GM12878 (cell line): ENCODE results near the gene ANKHD1. TPM values are rescaled to one million over a fixed set of nuclear protein-coding genes. Genes with fewer than 3 reads are reported as not detected.

ENCODE experiments used
- ATAC-seq: fragments of 200-7000 bp; cut with Tn5 transposase; 3 replicates; pipeline ENCODE4 v1.9.1; 2020; ENCODE audit warnings: mild to moderate bottlenecking, moderate library complexity
- BruUV-seq: library from RNA; stranded (reverse); fragments of 400-500 nt; replicated peaks from 2 replicates; lab custom pipeline; 2021; lab: Mats Ljungman, UMichigan
- CTCF ChIA-PET: fragments of 300-600 bp; sonication (Branson Sonifier 250); formaldehyde crosslinking; extraction: SDS; loops from one replicate; lab custom pipeline; 2021; ENCODE audit warnings: inconsistent platforms; lab: Yijun Ruan, JAX
- POLR2A ChIA-PET: fragments of 350-600 bp; formaldehyde crosslinking; extraction: SDS; loops from one replicate; lab custom pipeline; 2021; ENCODE audit warnings: inconsistent platforms; lab: Charles Lee
- RAD21 ChIA-PET: fragments of 300-600 bp; sonication (Branson Sonifier 250); formaldehyde crosslinking; loops from one replicate; lab custom pipeline; 2023; ENCODE audit warnings: antibody characterized with exemption; ENCODE audit not compliant: unreplicated experiment; lab: Charles Lee
- SMC1A ChIA-PET: fragments of 300-600 bp; sonication (Branson Sonifier 250); formaldehyde crosslinking; loops from one replicate; lab custom pipeline; 2023; ENCODE audit not compliant: unreplicated experiment, uncharacterized antibody; lab: Charles Lee
- DNase-seq: peaks from one replicate; pipeline ENCODE4 v3.0.0-alpha.2; 2011; ENCODE audit warnings: low read depth, low spot score
- FAIRE-seq: peaks from 3 replicates; lab custom pipeline; 2011; peaks lifted over from hg19 to GRCh38; lab: Jason Lieb, UNC
- H2AFZ ChIP-seq: 2 replicates; pipeline ENCODE4 v1.6.0; 2011; ENCODE audit warnings: low read depth, low read length, control low read depth; ENCODE audit not compliant: control insufficient read depth
- H3K27ac ChIP-seq: 2 replicates; pipeline ENCODE4 v1.5.1; 2011; ENCODE audit warnings: control low read depth; ENCODE audit not compliant: control insufficient read depth, insufficient read depth
- H3K27me3 ChIP-seq, 2 experiments: replicated peaks in 1 of 2; 2 replicates each; pipeline versions ENCODE4 v1.6.0 to v1.6.1; 2011; ENCODE audit warnings: low read length in 1 of 2; ENCODE audit not compliant: control insufficient read depth in 2 of 2, insufficient read depth in 2 of 2
- H3K36me3 ChIP-seq, 2 experiments: 2 replicates each; pipeline ENCODE4 v1.5.1; 2011; ENCODE audit warnings: low read length in 1 of 2; ENCODE audit not compliant: control insufficient read depth in 2 of 2, insufficient read depth in 2 of 2
- H3K4me1 ChIP-seq: 2 replicates; pipeline ENCODE4 v1.6.1; 2011; ENCODE audit warnings: mild to moderate bottlenecking, low read length, moderate library complexity, mixed read lengths; ENCODE audit not compliant: control insufficient read depth, insufficient read depth
- H3K4me2 ChIP-seq: 2 replicates; pipeline ENCODE4 v1.6.0; 2011; ENCODE audit warnings: control low read depth; ENCODE audit not compliant: control insufficient read depth, insufficient read depth
- H3K4me3 ChIP-seq: fragments of 200-600 bp; sonication (generic); 2 replicates; pipeline ENCODE4 v1.5.1; 2016
- H3K79me2 ChIP-seq: 2 replicates; pipeline ENCODE4 v1.6.0; 2011; ENCODE audit warnings: low read length; ENCODE audit not compliant: control insufficient read depth, insufficient read depth
- H3K9ac ChIP-seq: 2 replicates; pipeline ENCODE4 v1.8.0; 2011; ENCODE audit warnings: low read length, control low read depth, mixed read lengths; ENCODE audit not compliant: control insufficient read depth, insufficient read depth
- H3K9me3 ChIP-seq: replicated peaks from 3 replicates; pipeline ENCODE4 v1.5.1; 2011; ENCODE audit warnings: mild to moderate bottlenecking, low read length; ENCODE audit not compliant: control insufficient read depth, insufficient read depth
- H4K20me1 ChIP-seq: 2 replicates; pipeline ENCODE4 v1.6.0; 2011; ENCODE audit not compliant: control insufficient read depth, insufficient read depth
- ASH2L ChIP-seq: fragments of 300-600, 200-600 bp; sonication (generic); IDR thresholded peaks from 2 replicates; pipeline ENCODE4 v1.6.1; 2017; ENCODE audit warnings: low read depth, mild to moderate bottlenecking, borderline replicate concordance
- BACH1 ChIP-seq: fragments of 450-650 bp; IDR thresholded peaks from 2 replicates; pipeline ENCODE4 v1.6.1; 2017; ENCODE audit warnings: mild to moderate bottlenecking, borderline replicate concordance
- BMI1 ChIP-seq: fragments of 450-650 bp; IDR thresholded peaks from 2 replicates; pipeline ENCODE4 v1.6.1; 2016; ENCODE audit warnings: mild to moderate bottlenecking, moderate library complexity, borderline replicate concordance
- BRCA1 ChIP-seq: IDR thresholded peaks from 2 replicates; pipeline ENCODE4 v1.6.1; 2011; ENCODE audit warnings: low read depth, low read length, improper control_type of control experiment
- CEBPB ChIP-seq, 2 experiments: fragments of 150-350 bp in 1 of 2; IDR thresholded peaks; 2 replicates each; pipeline ENCODE4 v1.6.1; 2012 to 2014; ENCODE audit warnings: low read depth in 2 of 2, low read length in 2 of 2, borderline replicate concordance in 1 of 2, inconsistent platforms in 1 of 2
- CREB1 ChIP-seq: IDR thresholded peaks from 2 replicates; pipeline ENCODE4 v1.6.1; 2012; ENCODE audit warnings: low read depth, mild to moderate bottlenecking, inconsistent platforms
- HCFC1 ChIP-seq: fragments of 150-350 bp; IDR thresholded peaks from 2 replicates; pipeline ENCODE4 v1.6.1; 2014; ENCODE audit warnings: low read length
- MYC ChIP-seq: IDR thresholded peaks from 2 replicates; pipeline ENCODE4 v1.6.1; 2011; ENCODE audit warnings: mild to moderate bottlenecking, low read length, moderate library complexity, inconsistent platforms; ENCODE audit not compliant: insufficient read depth, insufficient replicate concordance, insufficient read length, severe bottlenecking
- NFYA ChIP-seq: IDR thresholded peaks from 2 replicates; pipeline ENCODE4 v1.6.1; 2011; ENCODE audit warnings: low read depth, mild to moderate bottlenecking, low read length, improper control_type of control experiment, borderline replicate concordance
- NRF1 ChIP-seq: conservative IDR thresholded peaks from 2 replicates; pipeline ENCODE4 v1.6.1; 2011; ENCODE audit warnings: mild to moderate bottlenecking, low read depth, low read length, improper control_type of control experiment
- PAX5 ChIP-seq: IDR thresholded peaks from 2 replicates; pipeline ENCODE4 v1.6.1; 2011; ENCODE audit warnings: low read depth, low read length, borderline replicate concordance
- YY1 ChIP-seq: IDR thresholded peaks from 2 replicates; pipeline ENCODE4 v1.6.1; 2011; ENCODE audit warnings: low read depth, mild to moderate bottlenecking, low read length
- ZSCAN29 ChIP-seq: fragments of 450-650 bp; IDR thresholded peaks from 2 replicates; pipeline ENCODE4 v1.6.1; 2017; ENCODE audit warnings: mild to moderate bottlenecking, moderate library complexity
- WGBS: methylation state at CpG from one replicate; pipeline ENCODE4 v1.1.6; 2016; ENCODE audit warnings: low lambda C conversion rate; ENCODE audit not compliant: insufficient replicate concordance, insufficient coverage; ENCODE audit errors: missing lambda C conversion rate; 5-methylcytosine and 5-hydroxymethylcytosine counted together
- in situ Hi-C: fragments of 300-500 bp; cut with MboI; formaldehyde crosslinking; loops from 9 replicates; pipeline ENCODE4 v1.14.3; 2018; ENCODE audit warnings: mixed read lengths
- intact Hi-C: fragments of 100-400 bp; cut with micrococcal nuclease; formaldehyde crosslinking; loops from one replicate; pipeline ENCODE4 v1.14.2; 2022; ENCODE audit not compliant: unreplicated experiment
- polyA plus RNA-seq, 11 experiments: library from polyadenylated mRNA; depleted of rRNA in 4 of 11; unstranded in 6 of 11; stranded (reverse) in 5 of 11; fragments of >200 nt; fragmentation: Nextera tagmentation in 4 of 11; fragmentation: Illumina TruSeq in 1 of 11; extraction: Ambion mirVana in 4 of 11; extraction: Trizol in 1 of 11; gene quantifications; 1 replicate in 1 of 11; 2 replicates in 10 of 11; pipeline versions ENCODE4 v1.2.1 to v1.2.3, GENCODE V29; 2011 to 2016; ENCODE audit warnings: inconsistent platforms in 2 of 11, missing spikeins in 2 of 11, low read depth in 1 of 11
- total RNA-seq, 4 experiments: library from RNA; depleted of rRNA in 3 of 4; stranded (reverse); fragments of >200 nt in 3 of 4; fragmentation: Illumina TruSeq in 1 of 4; extraction: Trizol in 1 of 4; gene quantifications; 2 replicates each; pipeline versions ENCODE4 v1.2.1 to v1.2.3, GENCODE V29; 2013 to 2021
- TF ChIP-seq, protein P1 (sequence below): fragments of 450-650 bp; formaldehyde crosslinking; IDR thresholded peaks from 2 replicates; pipeline ENCODE4 v1.4.0; 2020; ENCODE audit warnings: mild to moderate bottlenecking, moderate library complexity
- TF ChIP-seq, protein P2 (sequence below): fragments of 450-650 bp; IDR thresholded peaks from 2 replicates; pipeline ENCODE4 v1.6.1; 2017; ENCODE audit warnings: borderline replicate concordance
- TF ChIP-seq, protein P3 (sequence below): fragments of 450-650 bp; IDR thresholded peaks from 2 replicates; pipeline ENCODE4 v1.6.1; 2017; ENCODE audit warnings: antibody characterized with exemption, mild to moderate bottlenecking, moderate library complexity

The ANKHD1 gene
- total and polyA plus RNA-seq, 10 of the 15 experiments (the other 5 are each of a cell fraction or from before 2014, with no cell fraction given) = 31.6 to 96.8 (median 74.3) TPM

DNA sequence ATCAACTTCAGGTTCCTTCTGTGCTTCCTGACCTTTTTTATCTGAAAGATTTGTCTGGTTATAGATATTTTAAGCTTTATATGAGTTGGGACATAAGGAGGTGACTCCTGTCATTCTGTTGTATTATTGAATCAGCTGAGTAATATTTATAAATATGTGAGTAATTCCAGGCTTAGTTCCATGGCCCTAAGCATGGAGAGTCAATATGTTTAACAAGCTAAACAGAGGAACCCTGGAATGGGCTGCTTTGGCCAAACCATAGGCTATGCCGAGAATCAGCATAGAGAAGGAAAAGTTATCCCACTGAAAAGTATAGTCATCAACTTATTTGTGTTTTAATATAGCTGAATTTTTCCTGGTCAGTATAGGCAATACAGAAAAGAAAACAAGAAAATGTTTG, 138.6 kb downstream of the ANKHD1 start:
- ChIA-PET POLR2A (no interaction called here), RAD21 (no interaction called here), SMC1A (interaction anchor here (1.0 to 1.1 kb wide), 2 partner anchors 13 to 82 kb away, joined by 4 to 5 read pairs; no protein-coding TSS in a partner anchor), CTCF (interaction anchor here (0.6 to 1.0 kb wide), 3 partner anchors 10 to 100 kb away, joined by 3 read pairs; partner anchors contain the start of gene TMCO6)
- no peaks in the 10 kb centered on the region for H3K27me3 ChIP-seq
- intact Hi-C loops = no loop called here
- no peak for ATAC-seq
- no peak for FAIRE-seq
- H3K9me3 ChIP-seq = no peaks in the 10 kb centered on the region
- BruUV-seq = no TSS peak
- WGBS = 100% methylated on average over 1 of the region's 1 CpG
- H3K79me2 ChIP-seq = no peaks in the 10 kb centered on the region
- no peaks in the 10 kb centered on the region for H4K20me1 ChIP-seq
- H2AFZ ChIP-seq = no peak overlapping the region
- no peak for DNase-seq
- H3K36me3 ChIP-seq = peaks cover 5 to 35% of the 10 kb centered on the region in 2 experiments
- H3K9ac ChIP-seq = no peak overlapping the region
- H3K27ac ChIP-seq = no peak overlapping the region
- H3K4me2 ChIP-seq = no peak overlapping the region
- TF ChIP-seq, protein P1, sequence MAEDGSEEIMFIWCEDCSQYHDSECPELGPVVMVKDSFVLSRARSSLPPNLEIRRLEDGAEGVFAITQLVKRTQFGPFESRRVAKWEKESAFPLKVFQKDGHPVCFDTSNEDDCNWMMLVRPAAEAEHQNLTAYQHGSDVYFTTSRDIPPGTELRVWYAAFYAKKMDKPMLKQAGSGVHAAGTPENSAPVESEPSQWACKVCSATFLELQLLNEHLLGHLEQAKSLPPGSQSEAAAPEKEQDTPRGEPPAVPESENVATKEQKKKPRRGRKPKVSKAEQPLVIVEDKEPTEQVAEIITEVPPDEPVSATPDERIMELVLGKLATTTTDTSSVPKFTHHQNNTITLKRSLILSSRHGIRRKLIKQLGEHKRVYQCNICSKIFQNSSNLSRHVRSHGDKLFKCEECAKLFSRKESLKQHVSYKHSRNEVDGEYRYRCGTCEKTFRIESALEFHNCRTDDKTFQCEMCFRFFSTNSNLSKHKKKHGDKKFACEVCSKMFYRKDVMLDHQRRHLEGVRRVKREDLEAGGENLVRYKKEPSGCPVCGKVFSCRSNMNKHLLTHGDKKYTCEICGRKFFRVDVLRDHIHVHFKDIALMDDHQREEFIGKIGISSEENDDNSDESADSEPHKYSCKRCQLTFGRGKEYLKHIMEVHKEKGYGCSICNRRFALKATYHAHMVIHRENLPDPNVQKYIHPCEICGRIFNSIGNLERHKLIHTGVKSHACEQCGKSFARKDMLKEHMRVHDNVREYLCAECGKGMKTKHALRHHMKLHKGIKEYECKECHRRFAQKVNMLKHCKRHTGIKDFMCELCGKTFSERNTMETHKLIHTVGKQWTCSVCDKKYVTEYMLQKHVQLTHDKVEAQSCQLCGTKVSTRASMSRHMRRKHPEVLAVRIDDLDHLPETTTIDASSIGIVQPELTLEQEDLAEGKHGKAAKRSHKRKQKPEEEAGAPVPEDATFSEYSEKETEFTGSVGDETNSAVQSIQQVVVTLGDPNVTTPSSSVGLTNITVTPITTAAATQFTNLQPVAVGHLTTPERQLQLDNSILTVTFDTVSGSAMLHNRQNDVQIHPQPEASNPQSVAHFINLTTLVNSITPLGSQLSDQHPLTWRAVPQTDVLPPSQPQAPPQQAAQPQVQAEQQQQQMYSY = no peak
- TF ChIP-seq PAX5 = no peak
- no peak for TF ChIP-seq BRCA1
- no peak for TF ChIP-seq ASH2L
- no peak for TF ChIP-seq ZSCAN29
- no peak for TF ChIP-seq MYC
- no peak for TF ChIP-seq BACH1
- TF ChIP-seq, protein P2, sequence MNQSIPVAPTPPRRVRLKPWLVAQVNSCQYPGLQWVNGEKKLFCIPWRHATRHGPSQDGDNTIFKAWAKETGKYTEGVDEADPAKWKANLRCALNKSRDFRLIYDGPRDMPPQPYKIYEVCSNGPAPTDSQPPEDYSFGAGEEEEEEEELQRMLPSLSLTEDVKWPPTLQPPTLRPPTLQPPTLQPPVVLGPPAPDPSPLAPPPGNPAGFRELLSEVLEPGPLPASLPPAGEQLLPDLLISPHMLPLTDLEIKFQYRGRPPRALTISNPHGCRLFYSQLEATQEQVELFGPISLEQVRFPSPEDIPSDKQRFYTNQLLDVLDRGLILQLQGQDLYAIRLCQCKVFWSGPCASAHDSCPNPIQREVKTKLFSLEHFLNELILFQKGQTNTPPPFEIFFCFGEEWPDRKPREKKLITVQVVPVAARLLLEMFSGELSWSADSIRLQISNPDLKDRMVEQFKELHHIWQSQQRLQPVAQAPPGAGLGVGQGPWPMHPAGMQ = no peak
- TF ChIP-seq, protein P3, sequence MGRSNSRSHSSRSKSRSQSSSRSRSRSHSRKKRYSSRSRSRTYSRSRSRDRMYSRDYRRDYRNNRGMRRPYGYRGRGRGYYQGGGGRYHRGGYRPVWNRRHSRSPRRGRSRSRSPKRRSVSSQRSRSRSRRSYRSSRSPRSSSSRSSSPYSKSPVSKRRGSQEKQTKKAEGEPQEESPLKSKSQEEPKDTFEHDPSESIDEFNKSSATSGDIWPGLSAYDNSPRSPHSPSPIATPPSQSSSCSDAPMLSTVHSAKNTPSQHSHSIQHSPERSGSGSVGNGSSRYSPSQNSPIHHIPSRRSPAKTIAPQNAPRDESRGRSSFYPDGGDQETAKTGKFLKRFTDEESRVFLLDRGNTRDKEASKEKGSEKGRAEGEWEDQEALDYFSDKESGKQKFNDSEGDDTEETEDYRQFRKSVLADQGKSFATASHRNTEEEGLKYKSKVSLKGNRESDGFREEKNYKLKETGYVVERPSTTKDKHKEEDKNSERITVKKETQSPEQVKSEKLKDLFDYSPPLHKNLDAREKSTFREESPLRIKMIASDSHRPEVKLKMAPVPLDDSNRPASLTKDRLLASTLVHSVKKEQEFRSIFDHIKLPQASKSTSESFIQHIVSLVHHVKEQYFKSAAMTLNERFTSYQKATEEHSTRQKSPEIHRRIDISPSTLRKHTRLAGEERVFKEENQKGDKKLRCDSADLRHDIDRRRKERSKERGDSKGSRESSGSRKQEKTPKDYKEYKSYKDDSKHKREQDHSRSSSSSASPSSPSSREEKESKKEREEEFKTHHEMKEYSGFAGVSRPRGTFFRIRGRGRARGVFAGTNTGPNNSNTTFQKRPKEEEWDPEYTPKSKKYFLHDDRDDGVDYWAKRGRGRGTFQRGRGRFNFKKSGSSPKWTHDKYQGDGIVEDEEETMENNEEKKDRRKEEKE = no peak
- no peak for TF ChIP-seq BMI1
- TF ChIP-seq CEBPB (IDR thresholded peaks at IDR 0.05; ENCODE audit: borderline replicate concordance in 1 of 2, low read depth in 2 of 2, low read length in 2 of 2) = no peak
- TF ChIP-seq CREB1 = no peak
- TF ChIP-seq HCFC1 = no peak
- TF ChIP-seq NFYA = no peak
- no peak for TF ChIP-seq YY1
- no peak for TF ChIP-seq NRF1
- no peak overlapping the region for H3K4me3 ChIP-seq
- H3K4me1 ChIP-seq = no peaks in the 10 kb centered on the region; the same call in 1 of the 2 replicates
- in situ Hi-C loops = no loop called here
